HEK293 (cell line): ENCODE data around the gene R3HDM4.
"Not testable (repeated sequence)": the region's sequence is repeated elsewhere in the genome, so short reads cannot be mapped to it uniquely, and the experiment has no call there.

ENCODE experiments used
- CTCF ChIA-PET: fragments of 350-600 bp; formaldehyde crosslinking; extraction: SDS; loops from one replicate; lab custom pipeline; 2021; ENCODE audit warnings: antibody characterized with exemption; lab: Yijun Ruan, JAX
- POLR2A ChIA-PET: fragments of 300-600 bp; formaldehyde crosslinking; extraction: SDS; loops from one replicate; lab custom pipeline; 2020; ENCODE audit warnings: antibody characterized with exemption, inconsistent platforms; lab: Yijun Ruan, JAX
- H3K27ac ChIP-seq: fragments of 200-500 bp; sonication (Bioruptor generic); 2 replicates; pipeline ENCODE4 v1.5.1; 2014; ENCODE audit warnings: low read depth, low read length, control low read depth, inconsistent platforms; ENCODE audit errors: extremely low read depth
- H3K36me3 ChIP-seq, 2 experiments: fragments of 200-500 bp in 1 of 2; sonication (Bioruptor generic) in 1 of 2; 1 replicate in 1 of 2; 2 replicates in 1 of 2; pipeline ENCODE4 v1.5.1; 2014 to 2017; ENCODE audit warnings: inconsistent platforms in 2 of 2, low read length in 2 of 2; ENCODE audit not compliant: control insufficient read depth in 2 of 2, insufficient read depth in 1 of 2
- H3K4me1 ChIP-seq: fragments of 200-500 bp; sonication (Bioruptor generic); 2 replicates; pipeline ENCODE4 v1.5.1; 2014; ENCODE audit warnings: mild to moderate bottlenecking, low read length, inconsistent platforms; ENCODE audit not compliant: control insufficient read depth, insufficient read depth
- H3K4me3 ChIP-seq: 2 replicates; pipeline ENCODE4 v1.5.1; 2011; ENCODE audit warnings: low read depth, mild to moderate bottlenecking, control low read depth, low read length, moderate library complexity
- H3K9me3 ChIP-seq: fragments of 200-500 bp; sonication (Bioruptor generic); 2 replicates; pipeline ENCODE4 v1.5.1; 2014; ENCODE audit warnings: low read depth, low read length, inconsistent platforms; ENCODE audit not compliant: control insufficient read depth, insufficient read depth
- CTCF ChIP-seq: fragments of 450-650 bp; formaldehyde crosslinking; IDR thresholded peaks from 2 replicates; pipeline ENCODE4 v1.5.1; 2016; ENCODE audit warnings: missing biosample characterization, missing genetic modification characterization
- ELK4 ChIP-seq: IDR thresholded peaks from 2 replicates; pipeline ENCODE4 v1.6.1; 2011; ENCODE audit warnings: mild to moderate bottlenecking, low read depth, low read length, borderline replicate concordance
- GLIS1 ChIP-seq: fragments of 450-650 bp; formaldehyde crosslinking; IDR thresholded peaks from 2 replicates; pipeline ENCODE4 v1.5.1; 2016; ENCODE audit warnings: missing biosample characterization, missing genetic modification characterization
- KLF1 ChIP-seq: fragments of 450-650 bp; formaldehyde crosslinking; IDR thresholded peaks from 2 replicates; pipeline ENCODE4 v1.5.1; 2016; ENCODE audit warnings: missing biosample characterization, missing genetic modification characterization
- ZFP37 ChIP-seq: fragments of 450-650 bp; formaldehyde crosslinking; IDR thresholded peaks from 2 replicates; pipeline ENCODE4 v1.5.1; 2016; ENCODE audit warnings: missing biosample characterization, missing genetic modification characterization
- ZIC2 ChIP-seq: fragments of 450-650 bp; formaldehyde crosslinking; IDR thresholded peaks from 2 replicates; pipeline ENCODE4 v1.5.1; 2016; ENCODE audit warnings: missing biosample characterization, missing genetic modification characterization
- ZNF473 ChIP-seq: fragments of 450-650 bp; formaldehyde crosslinking; IDR thresholded peaks from 2 replicates; pipeline ENCODE4 v1.5.1; 2017; ENCODE audit warnings: missing biosample characterization, missing genetic modification characterization
- ZNF544 ChIP-seq: fragments of 450-650 bp; formaldehyde crosslinking; IDR thresholded peaks from 2 replicates; pipeline ENCODE4 v1.5.0; 2017; ENCODE audit warnings: missing biosample characterization, missing genetic modification characterization

The R3HDM4 gene

GRCh38 chr19:877992-878660, 34.9 kb downstream of the R3HDM4 start:
- H3K36me3 ChIP-seq: peaks cover 0 to 61% of the 10 kb centered on the region in 2 experiments; a peak in 2 of 3 replicates
- ChIA-PET POLR2A (interaction anchor here (0.5 to 0.6 kb wide), 2 partner anchors 15 to 17 kb away, joined by 3 read pairs; no protein-coding TSS in a partner anchor), CTCF (interaction anchor here (0.6 kb wide), 1 partner anchor 39 kb away, joined by 3 read pairs; no protein-coding TSS in a partner anchor)
- H3K9me3 ChIP-seq, H3K4me3 ChIP-seq, H3K4me1 ChIP-seq, H3K27ac ChIP-seq: not testable (repeated sequence)

GRCh38 chr19:876780-877314, 36.2 kb downstream of the R3HDM4 start:
- H3K36me3 ChIP-seq: peaks cover 0 to 48% of the 10 kb centered on the region in 2 experiments; a peak in 2 of 3 replicates
- POLR2A ChIA-PET: no interaction called here
- CTCF ChIA-PET: interaction anchor here (0.6 kb wide), 1 partner anchor 66 kb away, joined by 3 read pairs; no protein-coding TSS in a partner anchor

GRCh38 chr19:876089-876488, 36.9 kb downstream of the R3HDM4 start:
- H3K4me3 ChIP-seq: no peak overlapping the region
- ChIA-PET POLR2A (no interaction called here), CTCF (interaction anchor here (0.5 kb wide), 1 partner anchor 244 kb away, joined by 3 read pairs; no protein-coding TSS in a partner anchor)
- TF ChIP-seq ELK4: no peak
- no peak for TF ChIP-seq CTCF (tag by site-specific recombination)
- no peak for TF ChIP-seq ZNF473 (tag by site-specific recombination)
- no peak overlapping the region for H3K27ac ChIP-seq
- no peaks in the 10 kb centered on the region for H3K4me1 ChIP-seq
- peaks cover 0 to 44% of the 10 kb centered on the region in 2 experiments; a peak in 2 of 3 replicates for H3K36me3 ChIP-seq
- no peaks in the 10 kb centered on the region for H3K9me3 ChIP-seq

More at GRCh38 chr19:876780-877314, 36.2 kb downstream of the R3HDM4 start:
- Histone ChIP-seq H3K4me1 (no peaks in the 10 kb centered on the region), H3K4me3 (no peak overlapping the region), H3K27ac (no peak overlapping the region), H3K9me3 (no peaks in the 10 kb centered on the region)
- no peak for TF ChIP-seq CTCF (tag by site-specific recombination)
- peak; percentile 23; the same call in 1 of the 2 replicates for TF ChIP-seq KLF1 (tag by site-specific recombination)

GRCh38 chr19:875265-875879, 37.6 kb downstream of the R3HDM4 start:
- H3K4me1 ChIP-seq: no peaks in the 10 kb centered on the region
- POLR2A ChIA-PET: no interaction called here
- CTCF ChIA-PET: interaction anchor here (0.5 to 0.7 kb wide), 2 partner anchors 88 to 139 kb away, joined by 3 read pairs; no protein-coding TSS in a partner anchor
- no peaks in the 10 kb centered on the region for H3K9me3 ChIP-seq
- no peak for TF ChIP-seq ZFP37 (tag by site-specific recombination)
- no peak for TF ChIP-seq ZNF544 (tag by site-specific recombination)
- TF ChIP-seq GLIS1: peak; percentile 28; the same call in 1 of the 2 replicates
- 0 out of 2 replicates have a peak, but pooled peaks have one; percentile 8 for TF ChIP-seq ZIC2
- TF ChIP-seq, all 188 proteins: peak for 2
- Histone ChIP-seq H3K36me3 (peaks cover 3 to 49% of the 10 kb centered on the region in 2 experiments; a peak in 2 of 3 replicates), H3K4me3 (no peak overlapping the region), H3K27ac (no peak overlapping the region)
